GM10248 (cell line): ENCODE results near the gene ABCB9.

Source experiments
- CTCF ChIA-PET: fragments of 300-600 bp; sonication (Branson Sonifier 250); formaldehyde crosslinking; extraction: SDS; loops from one replicate; lab custom pipeline; 2021; ENCODE audit warnings: antibody characterized with exemption; lab: Yijun Ruan, JAX
- POLR2A ChIA-PET: fragments of 350-650 bp; sonication (Branson Sonifier 250); formaldehyde crosslinking; extraction: SDS; loops from one replicate; lab custom pipeline; 2020; ENCODE audit warnings: antibody characterized with exemption; lab: Yijun Ruan, JAX
- DNase-seq: peaks from one replicate; pipeline ENCODE4 v3.0.0; 2012; ENCODE audit errors: extremely low spot score
- TF ChIP-seq, protein P1 (sequence below): IDR thresholded peaks from 2 replicates; pipeline ENCODE4 v1.5.1; 2012; ENCODE audit warnings: mild to moderate bottlenecking, low read depth; ENCODE audit errors: extremely low read depth, missing control alignments, control extremely low read depth

ABCB9 gene

DNA sequence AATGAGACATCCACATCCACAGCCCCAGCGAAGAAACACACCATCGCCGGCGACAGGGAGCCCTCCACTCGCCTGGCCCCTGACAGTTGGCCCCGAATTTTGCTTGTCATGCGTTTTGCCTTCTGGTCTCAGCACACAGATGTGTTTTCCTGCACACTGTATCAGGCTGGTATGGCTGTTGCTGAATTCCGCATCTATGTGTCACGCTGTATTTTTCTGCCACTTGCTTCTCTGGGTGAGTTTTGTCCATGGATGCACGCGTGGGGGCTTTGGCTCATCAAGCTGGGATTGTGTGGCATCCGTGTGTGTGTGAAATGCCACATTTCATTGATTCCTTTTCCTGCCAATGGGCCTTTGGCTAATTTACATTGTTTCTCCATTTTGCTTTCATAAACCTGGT is 40.7 kb upstream of the ABCB9 start:
- ChIA-PET CTCF (interaction anchor here (1.4 kb wide), 1 partner anchor 15 kb away, joined by 3 read pairs; no protein-coding TSS in a partner anchor), POLR2A (no interaction called here)
- DNase-seq, result no peak
- TF ChIP-seq, protein P1, sequence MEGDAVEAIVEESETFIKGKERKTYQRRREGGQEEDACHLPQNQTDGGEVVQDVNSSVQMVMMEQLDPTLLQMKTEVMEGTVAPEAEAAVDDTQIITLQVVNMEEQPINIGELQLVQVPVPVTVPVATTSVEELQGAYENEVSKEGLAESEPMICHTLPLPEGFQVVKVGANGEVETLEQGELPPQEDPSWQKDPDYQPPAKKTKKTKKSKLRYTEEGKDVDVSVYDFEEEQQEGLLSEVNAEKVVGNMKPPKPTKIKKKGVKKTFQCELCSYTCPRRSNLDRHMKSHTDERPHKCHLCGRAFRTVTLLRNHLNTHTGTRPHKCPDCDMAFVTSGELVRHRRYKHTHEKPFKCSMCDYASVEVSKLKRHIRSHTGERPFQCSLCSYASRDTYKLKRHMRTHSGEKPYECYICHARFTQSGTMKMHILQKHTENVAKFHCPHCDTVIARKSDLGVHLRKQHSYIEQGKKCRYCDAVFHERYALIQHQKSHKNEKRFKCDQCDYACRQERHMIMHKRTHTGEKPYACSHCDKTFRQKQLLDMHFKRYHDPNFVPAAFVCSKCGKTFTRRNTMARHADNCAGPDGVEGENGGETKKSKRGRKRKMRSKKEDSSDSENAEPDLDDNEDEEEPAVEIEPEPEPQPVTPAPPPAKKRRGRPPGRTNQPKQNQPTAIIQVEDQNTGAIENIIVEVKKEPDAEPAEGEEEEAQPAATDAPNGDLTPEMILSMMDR, result no peak

DNA sequence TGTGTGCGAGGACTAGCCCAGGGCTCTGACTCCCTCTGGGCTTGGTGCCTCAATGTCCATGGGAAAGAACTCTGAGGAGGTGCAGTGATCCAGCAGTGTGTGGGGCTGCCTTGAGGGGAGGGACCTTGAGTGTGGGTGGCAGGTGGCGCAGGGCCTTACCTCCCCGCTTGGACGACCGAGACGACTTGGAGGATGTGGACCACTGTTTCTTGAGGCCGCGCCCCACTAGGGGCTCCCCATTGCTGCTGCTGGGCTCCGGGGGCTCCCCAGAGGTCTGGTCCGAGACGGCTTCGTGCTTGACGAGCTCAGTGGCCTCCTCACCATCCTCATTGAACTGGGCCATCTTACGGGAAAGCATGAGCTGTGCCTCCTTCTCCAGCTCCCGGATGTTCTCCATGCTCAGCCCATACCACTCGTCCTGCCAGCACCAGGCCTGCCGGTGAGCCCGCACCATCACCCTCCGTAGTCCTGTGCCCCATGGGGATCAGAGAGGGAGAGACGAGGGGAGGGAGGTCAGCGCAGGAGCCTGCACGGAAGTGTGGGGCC is 38.9 kb upstream of the ABCB9 start:
- no peak for DNase-seq
- TF ChIP-seq, protein P1, result no peak
- CTCF ChIA-PET, result interaction anchor here (1.2 to 1.5 kb wide), 2 partner anchors 9 to 39 kb away, joined by 3 read pairs; no protein-coding TSS in a partner anchor
- POLR2A ChIA-PET, result no interaction called here

DNA sequence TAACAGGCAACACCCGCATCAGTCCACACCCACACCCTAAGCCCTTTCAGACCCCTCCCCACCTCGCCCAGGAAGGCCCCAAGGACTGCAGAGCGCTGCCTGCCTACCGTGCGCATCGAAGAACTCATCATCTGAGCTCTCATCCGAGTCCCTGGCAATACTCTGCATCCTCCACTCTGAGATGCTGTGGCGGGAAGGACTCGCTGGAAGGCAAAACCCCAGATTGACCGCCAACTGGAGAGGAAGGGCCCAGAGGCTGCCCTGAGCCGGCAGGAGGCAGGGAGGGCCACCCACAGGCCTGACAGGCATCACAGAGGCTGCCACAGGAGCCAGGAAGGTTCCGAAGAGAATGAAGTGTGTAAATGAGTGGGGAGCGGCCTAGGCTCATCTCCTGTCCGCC is 38.0 kb upstream of the ABCB9 start:
- DNase-seq, result no peak
- POLR2A ChIA-PET, result no interaction called here
- CTCF ChIA-PET, result no interaction called here
- TF ChIP-seq, protein P1, result no peak

DNA sequence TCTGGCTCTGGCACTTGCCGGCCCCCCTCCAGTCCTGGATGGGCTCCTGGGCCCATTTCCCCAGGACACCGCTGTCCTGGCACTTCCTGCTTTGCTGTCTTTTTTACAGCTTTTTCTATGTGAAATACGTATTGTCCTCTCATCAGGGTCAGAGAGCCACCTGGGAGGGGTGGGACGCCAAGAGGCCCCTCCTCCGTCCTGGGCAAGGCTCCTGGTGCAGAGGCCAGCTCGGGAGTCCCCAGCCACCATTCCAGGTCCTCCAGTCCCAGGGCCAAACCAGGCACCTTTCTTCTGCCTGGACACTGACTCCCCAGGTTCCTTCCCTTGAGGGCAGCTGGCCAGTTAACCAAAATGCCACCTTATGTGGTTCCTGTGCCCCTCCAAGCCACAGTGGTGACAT is 37.0 kb upstream of the ABCB9 start:
- CTCF ChIA-PET, result no interaction called here
- POLR2A ChIA-PET, result no interaction called here
- DNase-seq, result no peak
- TF ChIP-seq, protein P1, result no peak

DNA sequence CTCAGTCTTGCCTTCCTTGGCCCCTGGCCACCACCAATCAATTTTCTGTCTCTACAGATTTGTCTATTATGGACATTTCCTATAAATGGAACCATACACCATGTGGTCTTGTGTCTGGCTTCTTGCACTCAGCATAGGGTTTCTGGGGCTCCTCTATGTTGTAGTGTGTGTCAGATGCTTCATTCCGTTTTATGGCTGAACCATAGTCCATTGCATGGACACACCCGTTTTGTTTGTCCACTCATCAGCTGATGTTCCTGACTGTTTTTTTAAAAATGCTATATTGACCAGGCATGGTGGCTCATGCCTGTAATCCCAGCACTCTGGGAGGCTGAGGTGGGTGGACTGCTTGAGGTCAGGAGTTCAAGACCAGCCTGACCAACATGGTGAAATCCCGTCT is 35.2 kb upstream of the ABCB9 start:
- ChIA-PET POLR2A (no interaction called here), CTCF (interaction anchor here (1.0 kb wide), 1 partner anchor 9 kb away, joined by 3 read pairs; no protein-coding TSS in a partner anchor)
- TF ChIP-seq, protein P1, result no peak

DNA sequence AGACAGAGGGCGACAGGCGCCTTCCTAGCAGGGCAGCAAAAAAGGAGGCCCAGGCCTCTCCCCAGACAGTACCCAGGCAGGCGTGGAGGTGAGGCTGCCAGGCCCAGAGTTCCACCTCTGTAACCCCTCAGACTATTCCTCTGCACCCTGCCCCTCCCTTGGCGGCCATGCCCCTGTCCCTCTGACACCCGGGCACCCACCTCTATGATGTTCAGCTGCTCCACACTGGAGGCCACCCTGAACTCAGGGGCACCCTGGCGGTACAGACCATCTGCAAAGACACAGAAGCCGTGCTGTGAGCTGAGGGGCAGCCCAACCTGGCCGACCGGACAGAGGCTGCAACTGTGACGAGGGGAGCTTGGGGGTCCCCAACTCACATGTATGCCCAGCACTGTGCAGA is 34.3 kb upstream of the ABCB9 start:
- TF ChIP-seq, protein P1, result no peak
- no peak for DNase-seq
- POLR2A ChIA-PET, result no interaction called here
- CTCF ChIA-PET, result interaction anchor here (1.1 to 1.3 kb wide), 2 partner anchors 25 to 238 kb away, joined by 3 read pairs; no protein-coding TSS in a partner anchor

More for the DNA sequence above, 35.2 kb upstream of the ABCB9 start:
- no peak for DNase-seq
